HG03575 (cell line): ENCODE data around the gene SF1.

Experiments
- ATAC-seq: cut with Tn5 transposase; IDR thresholded peaks from one replicate; pipeline ENCODE4 v1.9.1; 2021; ENCODE audit not compliant: unreplicated experiment, insufficient number of reproducible peaks, low FRiP score; ENCODE audit errors: extremely low read depth

Gene SF1

GRCh38 chr11:64802370-64803157 lies 24.2 kb upstream of the SF1 start:
- no peak for ATAC-seq

GRCh38 chr11:64801561-64802369 lies 23.4 kb upstream of the SF1 start:
- ATAC-seq: no peak

GRCh38 chr11:64801158-64801464 lies 22.8 kb upstream of the SF1 start:
- ATAC-seq: no peak

GRCh38 chr11:64800303-64801157 lies 22.2 kb upstream of the SF1 start:
- ATAC-seq: no peak

GRCh38 chr11:64799623-64800302 lies 21.4 kb upstream of the SF1 start:
- ATAC-seq: no peak

- ATAC-seq: no peak
Observed at GRCh38 chr11:64799256-64799622, 20.9 kb upstream of the SF1 start.

GRCh38 chr11:64796757-64797541 lies 18.6 kb upstream of the SF1 start:
- ATAC-seq: no peak

GRCh38 chr11:64796047-64796756 lies 17.9 kb upstream of the SF1 start:
- no peak for ATAC-seq

- no peak for ATAC-seq
Observed at GRCh38 chr11:64794526-64794925, 16.2 kb upstream of the SF1 start.

- ATAC-seq: no peak
Observed at GRCh38 chr11:64793271-64794160, 15.2 kb upstream of the SF1 start.

GRCh38 chr11:64792482-64792881 lies 14.1 kb upstream of the SF1 start:
- no peak for ATAC-seq

- no peak for ATAC-seq
Observed at GRCh38 chr11:64791781-64792291, 13.5 kb upstream of the SF1 start.

GRCh38 chr11:64790205-64791095 lies 12.1 kb upstream of the SF1 start:
- ATAC-seq: no peak

- ATAC-seq: no peak
Observed at GRCh38 chr11:64789331-64790204, 11.2 kb upstream of the SF1 start.
